Right atrium auricular region (tissue), 2 donors: Measurements from ENCODE around the gene UGT1A6. TPM values are rescaled to one million over a fixed set of nuclear protein-coding genes. Genes with fewer than 3 reads are reported as not detected.

Source experiments
- DNase-seq: peaks from one replicate; pipeline ENCODE4 v3.0.0-alpha.2; 2019; ENCODE audit warnings: low spot score
- H3K27ac ChIP-seq, 2 donors: fragments of 200-600 bp; sonication (generic); 1 replicate in 1 of 2; 2 replicates in 1 of 2; pipeline ENCODE4 v1.5.1; 2016 to 2019
- H3K27me3 ChIP-seq, 2 donors: fragments of 200-600 bp; sonication (generic); one replicate each; pipeline versions ENCODE4 v1.5.1 to v1.6.0; 2017 to 2019
- H3K36me3 ChIP-seq: fragments of 200-600 bp; sonication (generic); one replicate; pipeline ENCODE4 v1.5.1; 2016
- H3K4me1 ChIP-seq, 2 donors: fragments of 200-600 bp; sonication (generic); one replicate each; pipeline versions ENCODE4 v1.5.1 to v1.6.0; 2017 to 2019
- H3K4me3 ChIP-seq, 2 donors: fragments of 200-600 bp; sonication (generic); 1 replicate in 1 of 2; 2 replicates in 1 of 2; pipeline ENCODE4 v1.5.1; 2017 to 2019; ENCODE audit warnings: mild to moderate bottlenecking in 1 of 2, moderate library complexity in 1 of 2
- H3K9me3 ChIP-seq, 2 donors: fragments of 200-600 bp; sonication (generic); one replicate each; pipeline ENCODE4 v1.5.1; 2019
- CTCF ChIP-seq, 2 donors: fragments of 200-600 bp; sonication (generic); IDR thresholded peaks; one replicate each; pipeline ENCODE4 v1.5.1; 2019; ENCODE audit warnings: antibody characterized with exemption in 2 of 2
- total RNA-seq, 2 donors: library from RNA; depleted of rRNA; stranded (reverse); fragments of >200 nt; gene quantifications; one replicate each; pipeline ENCODE4 v1.1.0, GENCODE V29; 2016

Gene UGT1A6
- total RNA-seq, 2 donors from 2014 or later = not detected

GRCh38 chr2:233795735-233796171, 103.1 kb downstream of the UGT1A6 start:
- Histone ChIP-seq H3K27me3 (no peaks in the 10 kb centered on the region), H3K9me3 (no peaks in the 10 kb centered on the region), H3K27ac (no peak overlapping the region), H3K4me3 (no peak overlapping the region), H3K36me3 (no peaks in the 10 kb centered on the region), H3K4me1 (no peaks in the 10 kb centered on the region)
- TF ChIP-seq CTCF (IDR thresholded peaks at IDR 0.05) = no peak
- peak; percentile 43 for DNase-seq

GRCh38 chr2:233796254-233796653, 103.6 kb downstream of the UGT1A6 start:
- no peaks in the 10 kb centered on the region for H3K27me3 ChIP-seq

GRCh38 chr2:233798335-233799086, 105.8 kb downstream of the UGT1A6 start:
- H3K36me3 ChIP-seq = no peaks in the 10 kb centered on the region
- no peaks in the 10 kb centered on the region for H3K27me3 ChIP-seq
- H3K9me3 ChIP-seq = no peaks in the 10 kb centered on the region
- H3K4me1 ChIP-seq = no peaks in the 10 kb centered on the region
- no peak overlapping the region for H3K27ac ChIP-seq
- no peak for TF ChIP-seq CTCF (IDR thresholded peaks at IDR 0.05)
- H3K4me3 ChIP-seq = no peak overlapping the region
- peak; percentile 11 for DNase-seq

More at GRCh38 chr2:233796254-233796653, 103.6 kb downstream of the UGT1A6 start:
- no peak overlapping the region for H3K4me3 ChIP-seq
- H3K27ac ChIP-seq = no peak overlapping the region
- H3K36me3 ChIP-seq = no peaks in the 10 kb centered on the region
- H3K9me3 ChIP-seq = no peaks in the 10 kb centered on the region
- no peak for TF ChIP-seq CTCF (IDR thresholded peaks at IDR 0.05)
- H3K4me1 ChIP-seq = no peaks in the 10 kb centered on the region
- peak; percentile 7 for DNase-seq

- H3K9me3 ChIP-seq = no peaks in the 10 kb centered on the region
- no peaks in the 10 kb centered on the region for H3K27me3 ChIP-seq
- peak; percentile 52 for DNase-seq
- no peak overlapping the region for H3K27ac ChIP-seq
- no peak overlapping the region for H3K4me3 ChIP-seq
- no peak for TF ChIP-seq CTCF (IDR thresholded peaks at IDR 0.05)
- no peaks in the 10 kb centered on the region for H3K4me1 ChIP-seq
- no peaks in the 10 kb centered on the region for H3K36me3 ChIP-seq
Observed at GRCh38 chr2:233799087-233799665, 106.5 kb downstream of the UGT1A6 start.

- no peak overlapping the region for H3K27ac ChIP-seq
- no peak overlapping the region for H3K4me3 ChIP-seq
- no peak for TF ChIP-seq CTCF (IDR thresholded peaks at IDR 0.05)
- DNase-seq = no peak
- H3K27me3 ChIP-seq = no peaks in the 10 kb centered on the region
- H3K9me3 ChIP-seq = no peaks in the 10 kb centered on the region
- H3K4me1 ChIP-seq = no peaks in the 10 kb centered on the region
- H3K36me3 ChIP-seq = no peaks in the 10 kb centered on the region
Observed at GRCh38 chr2:233799716-233800115, 107.0 kb downstream of the UGT1A6 start.
